SK-N-SH (cell line): ENCODE data around the gene SPG7. TPM values are rescaled to one million over a fixed set of nuclear protein-coding genes. Genes with fewer than 3 reads are reported as not detected.

Experiments
- CTCF ChIA-PET: fragments of 300-600, 350-600 bp; formaldehyde crosslinking; extraction: SDS; loops from one replicate; lab custom pipeline; 2021; lab: Yijun Ruan, JAX
- POLR2A ChIA-PET: fragments of 350-600 bp; sonication (Branson Sonifier 250); formaldehyde crosslinking; extraction: SDS; loops from one replicate; lab custom pipeline; 2020; ENCODE audit warnings: antibody characterized with exemption, inconsistent platforms; lab: Yijun Ruan, JAX
- DNase-seq: peaks from one replicate; pipeline ENCODE4 v3.0.0; 2012
- H2AFZ ChIP-seq: fragments of 200-600 bp; sonication (generic); 2 replicates; pipeline ENCODE4 v1.8.1; 2016; ENCODE audit warnings: antibody characterized with exemption, mild to moderate bottlenecking, low read depth
- H3F3A ChIP-seq: fragments of 200-600 bp; sonication (generic); replicated peaks from 2 replicates; pipeline ENCODE3; 2016; ENCODE audit warnings: antibody characterized with exemption, mild to moderate bottlenecking; ENCODE audit not compliant: insufficient read depth
- H3K27ac ChIP-seq, 2 experiments: fragments of 200-500 bp in 1 of 2; fragments of 200-600 bp in 1 of 2; sonication (Bioruptor generic) in 1 of 2; sonication (generic), shearing (Covaris generic) in 1 of 2; 2 replicates each; pipeline versions ENCODE4 v1.5.1 to v1.6.1; 2014 to 2016; ENCODE audit warnings: low read depth in 2 of 2, inconsistent platforms in 1 of 2, low read length in 1 of 2, mild to moderate bottlenecking in 1 of 2, mixed read lengths in 1 of 2
- H3K27me3 ChIP-seq: fragments of 200-600 bp; sonication (generic), shearing (Covaris generic); 2 replicates; pipeline ENCODE4 v1.6.1; 2016; ENCODE audit warnings: mixed run types; ENCODE audit not compliant: insufficient read depth
- H3K36me3 ChIP-seq, 2 experiments: fragments of 200-500 bp in 1 of 2; fragments of 200-600 bp in 1 of 2; sonication (Bioruptor generic) in 1 of 2; sonication (generic) in 1 of 2; replicated peaks in 1 of 2; 2 replicates each; pipeline versions ENCODE3 to v1.5.1; 2014 to 2016; ENCODE audit warnings: low read length in 1 of 2, mild to moderate bottlenecking in 1 of 2; ENCODE audit not compliant: insufficient read depth in 2 of 2, control insufficient read depth in 1 of 2
- H3K4me1 ChIP-seq, 2 experiments: fragments of 200-500 bp in 1 of 2; fragments of 200-600 bp in 1 of 2; sonication (Bioruptor generic) in 1 of 2; sonication (generic), shearing (Covaris generic) in 1 of 2; 2 replicates each; pipeline versions ENCODE4 v1.5.1 to v1.6.1; 2014 to 2016; ENCODE audit warnings: low read depth in 1 of 2, low read length in 1 of 2, mixed run types in 1 of 2; ENCODE audit not compliant: insufficient read depth in 2 of 2, control insufficient read depth in 1 of 2
- H3K4me2 ChIP-seq: fragments of 200-600 bp; sonication (generic), shearing (Covaris generic); 2 replicates; pipeline ENCODE4 v1.6.1; 2017; ENCODE audit warnings: mixed run types
- H3K4me3 ChIP-seq, 2 experiments: fragments of 200-500 bp in 1 of 2; fragments of 200-600 bp in 1 of 2; sonication (Bioruptor generic) in 1 of 2; sonication (generic), shearing (Covaris generic) in 1 of 2; 2 replicates each; pipeline versions ENCODE4 v1.5.1 to v1.8.1; 2014 to 2016; ENCODE audit warnings: low read depth in 2 of 2, inconsistent platforms in 1 of 2, low read length in 1 of 2, mild to moderate bottlenecking in 1 of 2, mixed read lengths in 1 of 2, moderate library complexity in 1 of 2
- H3K79me2 ChIP-seq: fragments of 200-600 bp; sonication (generic); 2 replicates; pipeline ENCODE4 v1.8.1; 2017; ENCODE audit warnings: mild to moderate bottlenecking; ENCODE audit not compliant: insufficient read depth
- H3K9ac ChIP-seq: fragments of 200-600 bp; sonication (generic); 2 replicates; pipeline ENCODE4 v1.6.1; 2017; ENCODE audit warnings: mixed run types
- H3K9me2 ChIP-seq: fragments of 200-600 bp; sonication (generic); 2 replicates; pipeline ENCODE4 v1.6.1; 2017; ENCODE audit warnings: mixed run types
- H3K9me3 ChIP-seq: fragments of 200-600 bp; sonication (generic); 2 replicates; pipeline ENCODE4 v1.6.1; 2017; ENCODE audit warnings: mixed run types, mild to moderate bottlenecking, moderate library complexity
- H4K20me1 ChIP-seq: fragments of 200-600 bp; sonication (generic); 2 replicates; pipeline ENCODE4 v1.6.1; 2017; ENCODE audit warnings: mild to moderate bottlenecking, mixed run types; ENCODE audit not compliant: insufficient read depth
- EP300 ChIP-seq, 2 experiments: IDR thresholded peaks; 2 replicates each; pipeline versions ENCODE4 v1.4.0 to v1.6.1; 2012; ENCODE audit warnings: borderline replicate concordance in 1 of 2, low read depth in 1 of 2, low read length in 1 of 2
- FOSL2 ChIP-seq: IDR thresholded peaks from 2 replicates; pipeline ENCODE4 v1.4.0; 2012; ENCODE audit warnings: low read depth, mild to moderate bottlenecking, moderate library complexity, borderline replicate concordance
- FOXJ3 ChIP-seq: sonication (generic); formaldehyde crosslinking; IDR thresholded peaks from 2 replicates; pipeline ENCODE4 v1.5.1; 2020; ENCODE audit warnings: mild to moderate bottlenecking, missing genetic modification reagents
- GABPA ChIP-seq: IDR thresholded peaks from 2 replicates; pipeline ENCODE4 v1.4.0; 2012; ENCODE audit warnings: low read depth, mild to moderate bottlenecking
- NFIC ChIP-seq: IDR thresholded peaks from 2 replicates; pipeline ENCODE4 v1.4.0; 2012; ENCODE audit warnings: borderline replicate concordance
- RFX5 ChIP-seq: IDR thresholded peaks from 2 replicates; pipeline ENCODE4 v1.6.1; 2012; ENCODE audit warnings: mild to moderate bottlenecking, improper control_type of control experiment, low read length
- RXRA ChIP-seq: IDR thresholded peaks from 2 replicates; pipeline ENCODE4 v1.4.0; 2012; ENCODE audit warnings: low read depth, mild to moderate bottlenecking, borderline replicate concordance
- SIN3A ChIP-seq: IDR thresholded peaks from 2 replicates; pipeline ENCODE4 v1.6.1; 2012; ENCODE audit warnings: low read depth, mild to moderate bottlenecking, low read length, moderate library complexity, borderline replicate concordance
- SMC3 ChIP-seq: IDR thresholded peaks from 2 replicates; pipeline ENCODE4 v1.6.1; 2012; ENCODE audit warnings: low read depth, low read length, improper control_type of control experiment
- TCF12 ChIP-seq: IDR thresholded peaks from 2 replicates; pipeline ENCODE4 v1.4.0; 2012
- USF1 ChIP-seq: IDR thresholded peaks from 2 replicates; pipeline ENCODE4 v1.4.0; 2012; ENCODE audit warnings: low read depth, borderline replicate concordance
- WGBS: methylation state at CpG from one replicate; pipeline ENCODE4 v1.1.6; 2017; ENCODE audit warnings: low lambda C conversion rate; 5-methylcytosine and 5-hydroxymethylcytosine counted together
- polyA plus RNA-seq, 3 experiments: library from polyadenylated mRNA; depleted of rRNA; stranded (reverse); fragments of >200 nt; gene quantifications; 2 replicates each; pipeline ENCODE4 v1.2.3, GENCODE V29; 2012

SPG7 gene
- polyA plus RNA-seq, 1 of the 3 experiments (the other 2 are of a cell fraction) = 100 TPM

GRCh38 chr16:89476811-89477261 lies 31.4 kb upstream of the SPG7 start:
- no peak overlapping the region for H3K9ac ChIP-seq
- ChIA-PET POLR2A (no interaction called here), CTCF (interaction anchor here (1.0 kb wide), 1 partner anchor 11 kb away, joined by 5 read pairs; no protein-coding TSS in a partner anchor)

GRCh38 chr16:89478576-89479221 lies 29.5 kb upstream of the SPG7 start:
- 89% methylated on average over 14 of the region's 14 CpGs for WGBS
- peaks cover 0 to 4% of the 10 kb centered on the region in 2 experiments for H3K36me3 ChIP-seq
- H4K20me1 ChIP-seq = peaks cover 100% of the 10 kb centered on the region
- TF ChIP-seq TCF12 (peak; percentile 28; the same call in 1 of the 2 replicates), FOSL2 (no peak), GABPA (no peak), NFIC (no peak), SMC3 (no peak), RXRA (no peak), RFX5 (no peak), SIN3A (no peak)
- H3K9ac ChIP-seq = no peak overlapping the region; the same call in 1 of the 2 replicates
- H3K9me3 ChIP-seq = no peaks in the 10 kb centered on the region
- peak overlapping the region; percentile 62; the same call in 1 of the 2 replicates for H3K4me2 ChIP-seq
- peaks cover 100% of the 10 kb centered on the region for H3K79me2 ChIP-seq
- H3K27me3 ChIP-seq = no peaks in the 10 kb centered on the region
- peak overlapping the region in 1 of 2 experiments; percentile 40; a peak in 2 of 4 replicates for H3K27ac ChIP-seq
- no peak for DNase-seq
- CTCF ChIA-PET = no interaction called here
- H2AFZ ChIP-seq = no peak overlapping the region
- H3K4me1 ChIP-seq = peaks cover 9 to 16% of the 10 kb centered on the region in 2 experiments; a peak in 2 of 4 replicates
- no peaks in the 10 kb centered on the region for H3K9me2 ChIP-seq
- H3K4me3 ChIP-seq = no peak overlapping the region
- peaks cover 8% of the 10 kb centered on the region for H3F3A ChIP-seq
- POLR2A ChIA-PET = no interaction called here

More at GRCh38 chr16:89476811-89477261, 31.4 kb upstream of the SPG7 start:
- Histone ChIP-seq H4K20me1 (peaks cover 100% of the 10 kb centered on the region), H3K9me2 (no peaks in the 10 kb centered on the region), H2AFZ (no peak overlapping the region), H3K27ac (no peak overlapping the region), H3K27me3 (no peaks in the 10 kb centered on the region), H3K9me3 (no peaks in the 10 kb centered on the region), H3K4me1 (peaks cover 21 to 25% of the 10 kb centered on the region in 2 experiments; a peak in 2 of 4 replicates), H3K79me2 (peaks cover 100% of the 10 kb centered on the region), H3K4me3 (no peak overlapping the region)
- 97% methylated on average over 10 of the region's 10 CpGs for WGBS
- TF ChIP-seq USF1 (no peak), EP300 (IDR thresholded peaks at IDR 0.05; ENCODE audit: borderline replicate concordance in 1 of 2, low read depth in 1 of 2, low read length in 1 of 2) (no peak), FOXJ3 (CRISPR knock-in tag) (no peak), RFX5 (no peak)
- TF ChIP-seq, all 33 proteins: peak for 0
- no peak overlapping the region for H3K4me2 ChIP-seq
- DNase-seq = no peak
- peaks cover 12% of the 10 kb centered on the region for H3F3A ChIP-seq
- no peaks in the 10 kb centered on the region for H3K36me3 ChIP-seq
